ENCODE results near the gene FAM219A.
"Not testable (repeated sequence)": the region's sequence is repeated elsewhere in the genome, so short reads cannot be mapped to it uniquely, and the experiment has no call there.

FAM219A gene

DNA sequence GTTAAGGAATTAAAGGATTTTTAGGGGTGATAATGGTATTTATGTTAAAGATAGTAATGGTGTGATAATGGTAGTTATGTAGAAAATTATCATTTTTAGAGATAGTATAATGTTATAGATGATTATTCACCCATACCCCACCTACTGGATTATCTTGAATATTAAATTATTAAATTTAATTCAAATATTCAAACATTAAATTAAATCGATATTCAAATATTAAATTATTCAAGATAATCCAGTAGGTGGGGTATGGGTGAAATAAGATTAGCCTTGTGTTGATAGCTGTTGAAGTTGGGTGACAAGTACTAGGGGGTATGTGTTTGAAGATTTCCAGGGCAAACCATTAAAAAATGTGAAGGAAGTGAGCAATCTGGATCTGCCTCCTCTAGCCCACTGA lies 15.6 kb downstream of the FAM219A start:
- no peak for FAIRE-seq

DNA sequence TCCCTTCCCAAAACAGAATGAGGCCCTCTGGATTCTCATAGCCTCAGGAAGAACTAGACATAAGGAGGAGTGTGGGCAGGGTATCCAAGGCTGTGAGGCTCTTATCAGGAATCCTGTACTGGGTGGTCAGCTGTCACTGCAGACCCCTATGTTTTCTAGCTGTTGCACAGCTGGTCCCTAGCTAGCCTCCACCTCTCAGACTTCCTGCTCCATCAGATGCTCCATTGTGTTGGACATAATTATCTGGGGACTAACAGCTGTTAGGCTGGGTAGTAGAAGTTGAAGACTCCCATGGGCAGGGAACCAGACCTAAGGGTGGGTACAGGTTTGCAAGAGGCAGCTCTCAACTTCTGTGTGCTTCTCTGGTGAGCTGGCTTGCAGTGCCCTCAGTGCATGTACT lies 18.4 kb downstream of the FAM219A start:
- FAIRE-seq, result no peak

DNA sequence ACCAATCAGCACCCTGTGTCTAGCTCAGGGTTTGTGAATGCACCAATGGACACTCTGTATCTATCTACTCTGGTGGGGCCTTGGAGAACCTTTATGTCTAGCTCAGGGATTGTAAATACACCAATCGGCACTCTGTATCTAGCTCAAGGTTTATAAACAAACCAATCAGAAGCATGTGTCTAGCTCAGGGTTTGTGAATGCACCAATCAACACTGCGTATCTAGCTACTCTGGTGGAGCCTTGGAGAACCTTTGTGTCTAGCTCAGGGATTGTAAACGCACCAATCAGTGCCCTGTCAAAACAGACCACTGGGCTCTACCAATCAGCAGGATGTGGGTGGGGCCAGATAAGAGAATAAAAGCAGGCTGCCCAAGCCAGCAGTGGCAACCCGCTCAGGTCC lies 19.9 kb downstream of the FAM219A start:
- not testable (repeated sequence) for FAIRE-seq

DNA sequence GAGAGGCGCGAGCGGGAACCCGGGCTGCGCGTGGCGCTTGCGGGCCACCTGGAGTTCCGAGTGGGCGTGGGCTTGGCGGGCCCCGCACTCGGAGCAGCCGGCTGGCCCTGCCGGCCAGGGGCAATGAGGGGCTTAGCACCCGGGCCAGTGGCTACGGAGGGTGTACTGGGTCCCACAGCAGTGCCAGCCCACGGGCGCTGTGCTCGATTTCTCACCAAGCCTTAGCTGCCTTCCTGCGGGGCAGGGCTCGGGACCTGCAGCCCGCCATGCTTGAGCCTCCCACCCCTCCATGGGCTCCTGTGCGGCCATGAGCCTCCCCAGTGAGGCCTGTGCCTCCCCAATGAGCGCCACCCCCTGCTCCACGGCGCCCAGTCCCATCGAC lies 20.5 kb downstream of the FAM219A start:
- not testable (repeated sequence) for FAIRE-seq

DNA sequence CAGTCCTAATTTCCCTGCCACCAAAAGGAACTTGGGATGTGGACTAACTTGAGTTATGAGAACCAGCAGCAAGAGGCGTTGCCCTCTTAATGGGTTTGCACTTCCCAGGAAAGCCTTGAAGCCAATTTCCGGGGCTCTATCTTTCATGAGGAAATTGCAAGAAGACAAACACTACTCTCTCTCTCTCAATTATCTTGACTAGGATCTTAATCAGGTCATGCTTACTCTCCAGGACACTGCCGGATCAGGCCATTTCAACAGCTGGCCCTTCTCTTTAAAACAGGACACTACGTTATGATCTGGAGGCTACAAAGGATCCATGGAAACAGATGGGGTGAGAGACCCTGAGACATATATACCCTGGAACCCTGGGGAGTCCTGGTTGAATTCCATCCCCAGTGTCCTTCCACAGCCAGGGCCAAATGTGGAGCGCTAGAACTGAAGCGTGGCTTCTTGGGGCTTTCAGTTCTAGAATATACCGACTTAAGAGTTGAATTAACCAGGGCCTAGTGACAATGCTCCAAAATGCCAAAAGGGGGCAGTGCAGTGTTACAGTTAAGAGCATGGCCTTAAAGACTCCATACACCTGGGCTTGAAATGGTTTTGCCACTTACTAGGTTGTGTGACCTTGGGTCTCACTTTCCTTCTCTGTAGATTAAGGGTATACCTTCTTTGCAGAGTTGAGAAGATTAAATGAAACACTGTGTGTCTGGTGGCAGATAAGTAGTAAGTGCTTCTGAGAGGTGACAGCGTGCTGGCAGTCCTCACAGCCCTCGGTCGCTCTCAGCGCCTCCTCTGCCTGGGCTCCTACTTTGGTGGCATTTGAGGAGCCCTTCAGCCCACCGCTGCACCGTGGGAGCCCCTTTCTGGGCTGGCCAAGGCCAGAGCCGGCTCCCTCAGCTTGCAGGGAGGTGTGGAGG lies 21.1 kb downstream of the FAM219A start:
- FAIRE-seq, result no peak

DNA sequence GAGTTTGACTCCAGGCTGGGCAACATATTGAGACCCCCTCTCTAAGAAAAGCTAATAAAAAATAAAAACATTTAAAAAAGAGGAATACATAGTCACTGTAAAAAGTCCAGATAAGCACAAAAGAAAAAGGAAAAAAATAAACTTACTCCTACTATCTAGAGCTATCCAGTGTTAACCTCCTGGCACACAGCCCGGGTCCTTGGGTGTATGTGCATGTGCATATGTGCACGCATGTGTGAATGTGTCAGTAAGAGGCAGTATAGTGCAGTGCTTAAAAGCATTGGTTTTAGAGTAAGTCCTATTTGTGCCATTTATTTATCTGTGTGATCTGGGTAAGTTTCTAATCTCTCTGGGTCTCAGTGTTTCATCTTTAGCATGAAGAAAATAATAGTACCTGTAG lies 26.7 kb downstream of the FAM219A start:
- FAIRE-seq, result no peak

DNA sequence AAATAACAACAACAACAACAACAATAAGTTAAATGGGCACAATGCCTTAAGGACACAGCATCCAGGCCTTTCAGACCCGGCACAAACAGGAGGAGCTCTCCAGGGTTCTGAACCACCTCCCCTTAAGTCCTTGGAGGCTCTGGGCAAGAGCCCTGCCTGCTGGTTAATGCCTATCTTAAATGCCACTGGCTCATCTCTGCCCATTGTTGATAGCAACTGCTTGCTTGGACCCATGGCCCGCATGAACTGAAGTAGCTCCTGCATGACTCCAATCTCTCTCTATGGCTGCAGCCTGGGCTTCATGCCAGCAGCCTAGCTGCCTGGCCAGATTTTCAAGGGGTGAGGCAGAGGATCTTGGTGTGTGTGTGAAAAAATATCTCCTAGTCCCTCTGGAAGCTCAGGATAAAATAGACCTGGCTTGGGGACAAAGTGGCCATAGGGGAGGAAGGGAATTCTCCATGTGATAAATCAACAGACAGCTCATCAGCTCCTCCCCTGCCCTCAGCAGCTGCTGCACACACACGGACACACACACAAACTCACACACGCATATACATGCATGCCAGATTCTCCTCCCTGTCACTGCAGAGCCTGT lies 27.4 kb downstream of the FAM219A start:
- FAIRE-seq, result no peak

DNA sequence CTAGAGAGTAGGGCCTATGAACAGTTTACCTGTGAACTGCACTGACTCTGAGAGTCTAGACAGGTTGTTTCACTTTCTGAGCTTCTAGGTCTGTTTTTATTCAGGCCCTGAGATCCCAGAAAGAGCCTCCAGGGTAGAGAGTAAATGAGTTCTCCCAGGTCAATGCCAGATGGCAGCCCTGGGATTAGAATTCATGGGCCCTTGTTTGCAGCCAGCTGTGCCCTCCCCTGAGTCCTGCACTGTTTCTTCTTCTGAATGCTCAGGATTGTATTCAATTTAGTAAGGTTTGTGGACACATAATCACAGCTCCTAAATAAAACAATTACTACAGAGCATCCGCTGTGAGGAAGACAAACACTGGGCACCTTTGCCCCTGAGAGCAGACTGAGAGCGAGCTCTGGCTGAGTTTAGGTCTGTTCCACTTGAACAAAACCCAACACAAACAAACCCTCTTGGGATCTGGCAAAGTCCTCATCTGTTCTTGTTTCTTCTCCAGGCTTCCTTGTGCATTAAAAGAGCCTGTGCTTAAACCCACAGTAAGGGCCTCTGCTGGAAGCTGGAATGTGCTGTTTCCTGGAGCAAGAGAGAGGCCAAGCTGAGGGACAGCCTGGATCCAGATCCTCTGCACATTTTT lies 29.9 kb downstream of the FAM219A start:
- no peak for FAIRE-seq

DNA sequence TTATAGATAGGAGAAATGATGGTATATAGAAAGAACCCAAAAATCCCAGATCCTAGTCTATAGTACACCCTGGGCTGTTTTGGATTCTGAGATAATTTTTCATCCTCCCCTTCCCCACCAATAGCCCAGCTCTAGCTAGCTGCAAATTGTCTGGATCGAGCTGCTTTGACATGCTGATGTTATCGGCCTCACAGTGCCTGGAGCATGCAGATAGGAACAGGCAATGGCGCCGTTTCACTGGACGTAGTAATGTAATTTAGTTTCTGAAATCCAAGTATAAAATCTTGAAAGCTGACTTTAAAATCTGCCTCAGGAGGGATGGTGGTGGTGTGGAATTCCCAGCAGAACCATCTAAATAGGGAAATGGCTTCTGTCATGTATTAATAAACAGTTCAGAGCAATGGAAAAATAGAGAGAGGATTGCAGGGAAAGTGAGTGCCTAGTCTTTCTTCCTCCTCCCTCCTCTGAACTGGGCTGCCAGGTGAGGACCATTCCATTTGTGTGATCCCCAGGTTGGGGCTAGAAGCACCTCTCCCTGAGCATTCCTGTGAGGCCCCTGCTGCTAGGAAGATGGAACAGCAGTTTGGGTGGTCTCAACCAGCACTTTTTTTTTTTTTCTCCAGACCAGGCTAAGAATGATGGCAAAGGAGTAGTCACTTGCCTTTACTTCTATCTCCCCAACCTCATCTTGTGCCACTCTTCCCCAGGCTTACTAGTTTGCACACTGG lies 31.9 kb downstream of the FAM219A start:
- no peak for FAIRE-seq

DNA sequence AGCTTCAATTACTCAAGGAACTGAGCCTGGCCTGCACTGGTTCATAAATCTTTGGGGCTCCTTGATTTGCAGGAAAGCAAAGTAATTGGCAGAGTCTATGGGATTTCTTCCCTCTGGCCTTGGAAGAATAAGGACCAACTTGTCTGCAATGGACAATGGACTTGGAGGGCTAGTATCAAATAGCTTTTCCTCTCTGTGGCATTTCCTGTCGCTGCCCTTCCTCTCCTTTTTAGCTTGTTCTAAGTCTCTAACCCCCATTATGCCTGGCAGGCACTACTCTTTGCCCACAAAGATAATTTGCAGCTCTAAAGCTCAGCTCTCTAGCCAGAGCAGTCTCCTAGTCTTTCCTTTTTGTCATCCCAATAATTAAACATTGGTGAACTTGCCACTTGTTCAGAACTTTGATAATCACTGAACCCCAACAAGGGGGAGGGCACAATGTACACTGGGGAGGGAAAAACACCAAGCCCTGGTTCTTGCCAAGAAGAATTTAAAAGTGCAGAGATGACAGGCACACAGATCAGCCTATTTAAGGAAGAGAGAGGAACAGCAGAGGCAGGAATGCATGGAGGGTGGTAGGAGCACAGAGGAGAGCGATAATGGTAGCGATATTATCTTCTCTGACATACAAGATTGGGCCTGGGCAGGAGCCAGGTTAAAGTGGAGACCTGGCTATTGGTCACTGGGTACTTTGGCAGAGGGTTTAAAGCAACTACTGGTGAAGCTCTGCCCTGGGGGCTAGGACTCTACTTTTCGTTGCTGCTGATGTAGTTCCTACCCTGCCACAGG lies 38.5 kb downstream of the FAM219A start:
- FAIRE-seq, result no peak

DNA sequence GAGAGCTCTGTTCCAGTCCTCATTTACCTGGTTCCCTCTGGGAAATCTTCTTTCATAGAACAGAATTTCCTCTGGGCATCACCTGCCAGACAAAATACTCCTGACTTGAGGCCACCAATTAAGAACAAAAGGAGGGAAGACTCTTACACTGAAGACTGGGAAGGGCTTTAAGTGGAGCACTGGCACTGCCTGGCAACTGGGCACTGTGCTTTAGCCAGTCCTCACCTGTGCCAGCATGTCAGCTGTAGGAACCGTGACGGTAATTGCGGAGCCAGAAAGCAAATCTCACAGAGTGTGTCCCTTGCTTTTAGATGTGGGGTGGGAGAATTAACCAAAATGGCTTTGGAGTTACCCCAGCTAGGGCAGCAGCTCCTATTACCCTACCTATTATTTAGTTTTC lies 40.6 kb downstream of the FAM219A start:
- no peak for FAIRE-seq

DNA sequence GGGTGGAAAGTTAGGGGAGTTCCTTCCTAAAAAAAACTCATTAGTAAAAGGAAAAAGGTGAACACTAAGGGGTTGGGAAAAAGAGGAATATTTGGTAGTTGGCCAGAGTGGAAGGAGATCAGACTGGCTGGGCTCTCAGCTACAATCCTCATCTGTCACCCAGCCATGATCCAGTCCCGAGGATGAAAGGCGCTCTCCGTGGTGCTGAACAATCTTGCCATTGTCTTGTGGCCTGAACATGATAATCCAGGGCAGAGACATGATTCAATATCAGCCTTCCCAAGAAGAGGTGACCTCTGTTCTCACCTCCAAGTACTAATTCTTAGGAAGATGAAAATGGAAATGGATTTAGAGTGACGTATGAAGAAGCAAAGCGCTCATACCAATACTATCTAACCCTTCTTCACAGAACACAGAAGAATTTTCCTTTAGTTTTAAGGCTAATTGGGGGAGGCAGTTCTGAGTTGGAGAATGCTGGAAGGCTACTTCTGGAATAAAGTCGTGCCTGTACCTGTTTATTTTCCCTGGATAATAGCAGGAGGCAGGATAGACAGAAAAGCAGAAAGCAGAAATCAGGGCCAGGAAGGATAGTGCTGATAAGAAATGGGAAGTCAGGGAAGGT lies 45.0 kb downstream of the FAM219A start:
- no peak for FAIRE-seq

DNA sequence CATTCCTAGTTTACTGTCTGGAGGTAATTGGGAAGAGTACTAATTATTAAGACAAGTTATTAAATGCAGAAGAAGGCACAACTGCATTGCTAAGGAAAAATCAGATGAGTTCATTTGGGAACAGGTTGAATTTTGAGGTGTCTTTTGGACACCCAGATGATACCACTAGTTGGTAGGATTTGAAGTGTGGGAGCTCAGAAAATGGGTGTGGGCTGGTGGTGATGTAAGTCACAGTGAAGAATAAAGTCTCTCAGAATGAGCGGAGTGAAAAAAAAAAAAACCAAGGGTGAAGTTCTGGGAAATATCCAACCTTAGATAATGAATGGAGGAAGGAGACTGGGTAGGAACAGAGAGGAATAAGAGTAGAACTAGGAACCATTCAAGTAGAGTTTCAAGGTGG lies 46.0 kb downstream of the FAM219A start:
- no peak for FAIRE-seq

DNA sequence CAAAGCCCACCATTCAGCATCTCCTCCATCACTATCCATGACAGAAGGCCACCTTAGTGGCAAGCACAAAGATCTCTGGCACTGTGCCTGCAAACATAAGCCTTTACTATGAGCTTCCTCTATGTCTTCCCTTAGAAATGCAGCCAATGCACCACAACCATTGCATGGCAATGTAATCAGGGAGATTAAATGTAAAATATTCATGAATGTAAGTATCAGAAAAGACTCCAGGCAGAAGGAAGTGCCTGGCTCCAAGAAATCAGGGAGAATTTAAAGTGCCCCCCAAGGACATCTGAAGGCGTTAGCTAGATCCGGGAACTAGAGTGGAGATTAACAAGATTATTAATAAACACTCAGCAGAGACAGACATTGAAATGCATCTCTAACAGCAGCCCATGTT lies 49.2 kb downstream of the FAM219A start:
- FAIRE-seq, result no peak

DNA sequence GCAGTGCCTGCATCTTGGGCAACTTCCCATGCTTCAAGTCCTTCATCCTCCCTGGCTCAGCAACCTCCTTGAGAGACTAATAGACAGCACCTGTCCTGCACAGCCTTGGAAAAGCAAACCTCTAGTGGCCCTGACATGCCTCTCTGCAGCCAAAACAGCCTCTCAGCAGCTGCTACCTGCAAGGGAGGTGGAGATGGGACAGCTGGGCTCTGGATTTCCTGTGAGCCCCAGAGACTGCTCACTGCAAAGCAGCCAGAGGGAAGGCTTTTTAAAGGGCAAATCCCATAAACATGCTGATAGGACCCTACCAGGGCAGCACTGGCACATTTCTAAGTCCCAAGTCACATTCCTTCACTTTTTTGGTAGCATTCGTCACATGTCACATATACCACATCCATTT lies 50.2 kb downstream of the FAM219A start:
- no peak for FAIRE-seq

DNA sequence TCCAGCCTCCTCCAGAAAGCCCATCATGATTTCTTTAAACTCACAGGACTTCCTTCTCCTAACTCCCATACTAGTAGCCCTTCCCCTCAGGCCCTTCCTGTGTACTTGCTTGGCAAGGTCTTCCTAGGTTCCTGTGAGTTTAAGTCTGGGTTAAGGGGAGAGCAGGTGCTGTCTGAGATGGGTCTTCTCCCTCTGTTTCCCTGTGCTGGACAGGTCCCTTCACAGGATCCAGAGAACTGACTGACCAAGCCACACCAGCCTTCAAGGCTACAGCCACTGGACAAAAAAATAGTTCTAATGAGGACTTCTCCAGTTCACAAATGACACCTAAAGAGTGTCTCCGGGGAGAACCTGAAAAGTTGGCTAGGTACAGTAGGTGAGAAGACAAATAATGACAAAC lies 52.2 kb downstream of the FAM219A start:
- FAIRE-seq, result no peak

DNA sequence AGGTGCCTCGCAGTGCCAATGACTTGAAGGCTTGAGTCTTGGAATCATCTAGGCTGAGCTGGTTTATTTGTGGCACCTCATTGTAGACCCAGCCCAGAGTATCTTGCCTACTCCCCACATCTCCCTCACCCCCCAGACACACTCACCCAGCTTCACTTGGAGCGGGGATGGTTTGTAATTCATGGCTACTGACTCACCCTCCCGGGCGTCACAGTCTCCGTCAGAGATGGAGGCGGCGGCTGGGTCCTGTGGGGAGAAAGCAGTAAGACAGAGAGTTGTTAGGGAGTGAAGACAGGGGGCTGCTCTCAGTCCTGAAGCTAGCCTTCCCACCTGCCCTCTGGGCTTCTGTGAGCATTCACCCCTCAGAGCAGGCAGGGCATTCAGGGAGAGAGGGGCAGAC lies 52.7 kb downstream of the FAM219A start:
- FAIRE-seq, result no peak

DNA sequence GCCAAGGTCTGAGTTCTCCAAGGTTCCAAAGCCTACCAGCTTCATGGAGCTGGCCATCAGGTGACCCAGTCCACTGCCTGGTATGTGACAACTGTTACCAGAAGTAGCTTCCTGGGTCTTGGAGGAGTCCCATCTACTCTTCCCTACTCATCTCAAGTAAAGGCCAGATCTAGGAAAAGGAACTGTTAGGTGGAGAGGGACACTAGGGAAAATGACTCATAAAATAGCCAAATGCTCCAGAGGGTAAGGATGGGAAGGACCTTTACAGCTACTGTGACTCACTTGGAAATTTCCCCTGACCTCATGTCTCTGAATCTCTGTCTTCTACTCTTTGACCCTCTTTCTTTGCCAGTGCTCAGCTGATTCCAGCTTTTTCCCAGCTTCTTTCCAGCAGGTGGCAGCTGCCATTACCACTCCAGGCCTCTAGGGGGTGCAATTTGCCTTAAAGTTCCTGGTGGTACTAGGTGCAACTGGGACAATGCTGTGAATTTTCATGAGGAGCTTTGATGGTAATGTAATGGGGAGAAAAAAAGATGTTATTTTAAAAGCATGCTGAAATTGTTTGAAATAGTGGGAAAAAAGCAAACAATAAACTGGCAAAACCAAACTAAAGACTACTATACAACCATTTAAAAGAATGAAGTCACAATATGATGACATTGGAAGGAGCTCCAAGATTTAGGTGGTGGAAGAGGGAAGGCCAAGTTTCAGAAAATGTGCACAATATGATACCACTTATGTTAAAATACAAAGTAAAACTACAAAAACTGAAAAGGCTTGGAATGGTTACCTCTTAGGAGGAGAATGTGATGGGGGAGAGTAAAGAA lies 54.6 kb downstream of the FAM219A start:
- no peak for FAIRE-seq

DNA sequence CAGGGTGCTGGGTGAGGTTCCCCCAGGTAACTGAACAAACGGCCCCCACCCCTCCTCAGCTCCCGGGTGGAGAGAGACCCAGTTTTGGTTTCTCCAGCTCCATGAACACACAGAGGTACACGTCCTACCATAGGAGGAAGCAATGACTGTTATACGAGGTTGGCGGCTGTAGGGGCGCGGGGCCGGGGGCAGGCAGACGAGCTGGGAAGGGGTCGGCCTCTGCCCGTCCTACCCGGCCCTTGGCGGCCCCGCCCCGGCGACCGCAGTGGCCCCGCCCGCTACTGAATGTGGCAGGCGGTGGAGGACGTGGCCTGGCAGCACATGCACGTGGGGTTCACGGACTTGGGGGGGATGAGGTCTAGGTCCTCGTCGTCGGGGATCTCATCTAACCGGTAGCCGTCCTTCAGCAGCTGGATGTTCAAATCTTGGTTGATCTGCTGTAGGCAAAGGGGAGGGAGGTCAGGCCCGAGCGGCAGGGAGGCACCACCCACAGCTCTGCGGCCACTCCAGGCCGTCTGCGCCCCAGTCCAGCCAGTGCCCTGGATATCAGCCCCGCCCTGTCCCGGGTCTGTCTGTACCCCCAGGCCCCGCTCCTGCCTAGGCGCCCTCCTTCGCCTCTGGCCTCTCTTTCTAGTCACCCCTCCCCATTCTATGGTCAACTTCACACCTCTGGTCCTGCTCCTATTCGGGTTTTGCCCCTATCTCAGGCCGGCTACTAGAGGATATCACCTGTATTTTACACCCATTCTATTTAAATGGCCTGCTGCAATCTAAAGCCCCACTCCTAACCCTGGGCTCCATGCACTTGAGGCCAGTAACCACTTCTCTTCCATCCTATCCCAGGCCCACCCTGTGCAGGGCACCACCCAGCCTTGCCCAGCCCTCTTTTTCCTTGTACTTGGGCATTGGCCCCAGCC lies 57.4 kb downstream of the FAM219A start:
- no peak for FAIRE-seq

DNA sequence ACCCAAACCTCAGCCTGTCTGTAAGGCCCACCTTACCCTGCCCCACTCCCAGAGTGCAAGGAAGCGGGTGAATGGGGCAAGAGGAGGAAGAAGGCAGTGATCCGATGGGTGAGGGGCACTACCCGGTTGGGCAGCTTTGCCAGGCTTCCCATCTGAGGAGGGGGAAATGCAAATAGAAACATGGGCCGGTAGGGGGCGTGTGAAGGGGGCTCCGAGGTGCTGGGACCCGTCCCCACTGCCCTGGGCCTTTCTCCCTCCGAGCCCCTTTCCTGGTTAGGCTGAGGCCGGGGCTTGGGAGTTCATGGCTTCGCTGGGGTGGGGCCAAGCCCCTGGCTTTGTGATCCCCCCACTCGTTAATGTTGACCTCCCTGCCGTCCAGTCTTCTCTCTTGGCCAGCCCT lies 58.1 kb downstream of the FAM219A start:
- FAIRE-seq, result no peak
